Small intestine (tissue), 7 donors: ENCODE data around the gene YKT6. TPM values are rescaled to one million over a fixed set of nuclear protein-coding genes. Genes with fewer than 3 reads are reported as not detected.

ENCODE experiments used
- DNase-seq, 2 donors: peaks; one replicate each; pipeline versions ENCODE4 v3.0.0 to v3.0.0-alpha.2; 2013
- FAIRE-seq: peaks from 2 replicates; lab custom pipeline; 2012; peaks lifted over from hg19 to GRCh38; lab: Jason Lieb, UNC
- H3K27ac ChIP-seq, 3 donors: one replicate each; pipeline ENCODE4 v1.5.1; 2013; ENCODE audit warnings: low read length in 2 of 3, mild to moderate bottlenecking in 2 of 3, control low read depth in 1 of 3, inconsistent platforms in 1 of 3, low read depth in 1 of 3, moderate library complexity in 1 of 3
- H3K27me3 ChIP-seq, 3 donors: one replicate each; pipeline ENCODE4 v1.6.1; 2013; ENCODE audit warnings: low read length in 3 of 3, inconsistent platforms in 1 of 3; ENCODE audit not compliant: control insufficient read depth in 3 of 3, insufficient read depth in 3 of 3
- H3K36me3 ChIP-seq, 3 donors: one replicate each; pipeline ENCODE4 v1.6.1; 2013; ENCODE audit warnings: low read length in 3 of 3, inconsistent platforms in 1 of 3, low read depth in 1 of 3, mild to moderate bottlenecking in 1 of 3, moderate library complexity in 1 of 3; ENCODE audit not compliant: control insufficient read depth in 3 of 3, insufficient read depth in 2 of 3
- H3K4me1 ChIP-seq, 3 donors: one replicate each; pipeline ENCODE4 v1.6.1; 2013; ENCODE audit warnings: low read length in 2 of 3, inconsistent platforms in 1 of 3, low read depth in 1 of 3, mild to moderate bottlenecking in 1 of 3, moderate library complexity in 1 of 3; ENCODE audit not compliant: control insufficient read depth in 3 of 3, insufficient read depth in 2 of 3
- H3K4me3 ChIP-seq, 3 donors: one replicate each; pipeline ENCODE4 v1.5.1; 2013; ENCODE audit warnings: low read length in 3 of 3, control low read depth in 1 of 3, inconsistent platforms in 1 of 3, low read depth in 1 of 3, mild to moderate bottlenecking in 1 of 3, moderate library complexity in 1 of 3
- H3K9me3 ChIP-seq, 2 donors: one replicate each; pipeline ENCODE4 v1.6.1; 2013; ENCODE audit warnings: low read depth in 1 of 2, low read length in 1 of 2; ENCODE audit not compliant: control insufficient read depth in 2 of 2, insufficient read depth in 1 of 2
- WGBS, 3 donors: extraction: QIAGEN DNeasy Blood & Tissue Kit; methylation state at CpG; one replicate each; pipeline ENCODE4 v1.1.7; 2013; 5-methylcytosine and 5-hydroxymethylcytosine counted together
- polyA plus RNA-seq, 4 donors: library from polyadenylated mRNA; stranded (reverse) in 3 of 4; unstranded in 1 of 4; fragments of 200-250 nt in 3 of 4; fragments of 120-200 nt in 1 of 4; gene quantifications; one replicate each; pipeline versions ENCODE4 v1.2.1 to v1.2.3, GENCODE V29; 2013
- donor health status: healthy with polysubstance abuse.
- donor health status: control.
- donor health status: control.
- donor health status: Bipolar disorder and iron deficiency.
- donor health status: healthy.

Gene YKT6
- polyA plus RNA-seq, 4 donors = 57.7 to 73.7 (median 64.2) TPM

- Histone ChIP-seq H3K27me3 (no peaks in the 10 kb centered on the region), H3K36me3 (no peaks in the 10 kb centered on the region), H3K9me3 (no peaks in the 10 kb centered on the region), H3K4me1 (no peaks in the 10 kb centered on the region), H3K27ac (no peak overlapping the region), H3K4me3 (no peak overlapping the region)
- no peak for DNase-seq
- no peak for FAIRE-seq
- WGBS, 3 donors = 81 to 85% (median 81%) methylated on average over 11 to 13 of the region's 13 CpGs
Observed at GRCh38 chr7:44232396-44232795, 31.6 kb downstream of the YKT6 start.

DNA sequence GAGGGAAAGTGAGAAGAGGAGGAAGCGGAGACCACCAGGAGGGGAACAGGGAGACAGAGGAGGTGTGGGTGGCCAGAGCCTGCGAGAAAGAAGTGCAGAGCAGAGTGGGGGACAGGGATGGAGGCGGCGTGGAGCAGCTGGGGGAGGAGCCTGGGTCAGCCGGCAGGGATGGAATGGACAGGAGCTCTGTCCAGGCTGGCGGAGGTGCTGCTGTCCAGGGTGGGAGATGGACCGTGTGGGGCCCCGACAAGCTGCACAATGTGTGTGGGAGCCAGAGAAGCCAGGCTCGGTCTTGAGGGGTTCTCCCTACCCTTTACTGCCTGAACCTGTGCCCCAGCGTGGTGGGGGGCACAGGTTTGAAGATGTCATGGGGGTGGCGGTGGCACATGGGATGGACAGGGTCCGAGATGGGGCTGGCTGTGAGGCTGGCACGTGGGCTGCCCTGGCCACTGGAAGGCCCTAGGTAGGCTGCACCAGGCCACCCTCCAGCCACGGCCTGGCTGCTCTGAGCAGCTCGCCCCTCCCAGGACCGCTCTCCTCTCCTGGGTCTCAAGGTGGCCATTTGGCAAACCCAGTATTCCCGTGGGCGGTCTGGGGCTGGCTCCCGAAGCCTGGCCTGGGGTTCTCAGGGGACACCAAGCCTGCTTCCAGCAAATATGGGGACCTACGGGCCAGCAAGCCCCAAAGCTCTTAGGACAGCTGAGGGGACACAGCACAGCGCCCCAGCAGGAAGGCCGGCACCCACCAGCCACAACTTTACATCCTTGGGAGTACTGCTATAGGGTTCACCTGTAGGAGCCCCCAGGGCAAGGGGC, 32.3 kb downstream of the YKT6 start:
- Histone ChIP-seq H3K4me1 (no peaks in the 10 kb centered on the region), H3K27me3 (no peaks in the 10 kb centered on the region), H3K9me3 (no peaks in the 10 kb centered on the region), H3K27ac (no peak overlapping the region), H3K36me3 (no peaks in the 10 kb centered on the region), H3K4me3 (no peak overlapping the region)
- FAIRE-seq (no peak), DNase-seq (no peak)
- WGBS, 3 donors = 71 to 77% (median 76%) methylated on average over 20 to 22 of the region's 22 CpGs

DNA sequence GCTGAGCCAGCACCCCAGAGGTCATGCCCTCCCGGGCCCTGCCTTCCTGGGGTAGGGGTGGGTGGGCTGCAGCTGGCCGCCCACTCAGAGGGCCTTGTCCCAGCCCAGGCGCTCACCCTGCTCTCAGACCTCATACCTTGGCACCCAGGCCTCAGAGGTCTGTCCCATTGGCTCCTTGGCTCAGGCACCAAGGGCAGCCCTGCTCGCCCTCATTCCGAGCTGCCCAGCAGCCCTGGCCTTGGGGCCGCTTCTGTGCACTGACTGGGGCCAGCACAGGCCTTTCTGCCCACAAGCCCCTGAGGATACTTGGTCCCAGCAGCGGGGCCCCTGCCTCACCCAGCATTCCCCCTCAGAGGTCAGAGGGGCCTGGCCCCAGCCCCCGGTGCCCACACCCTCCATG, 34.3 kb downstream of the YKT6 start:
- Histone ChIP-seq H3K27me3 (no peaks in the 10 kb centered on the region), H3K4me3 (no peak overlapping the region), H3K4me1 (no peaks in the 10 kb centered on the region), H3K9me3 (no peaks in the 10 kb centered on the region), H3K36me3 (no peaks in the 10 kb centered on the region), H3K27ac (no peak overlapping the region)
- no peak for FAIRE-seq
- DNase-seq = no peak
- 69 to 87% (median 86%) methylated on average over 8 of the region's 8 CpGs for WGBS, 3 donors

DNA sequence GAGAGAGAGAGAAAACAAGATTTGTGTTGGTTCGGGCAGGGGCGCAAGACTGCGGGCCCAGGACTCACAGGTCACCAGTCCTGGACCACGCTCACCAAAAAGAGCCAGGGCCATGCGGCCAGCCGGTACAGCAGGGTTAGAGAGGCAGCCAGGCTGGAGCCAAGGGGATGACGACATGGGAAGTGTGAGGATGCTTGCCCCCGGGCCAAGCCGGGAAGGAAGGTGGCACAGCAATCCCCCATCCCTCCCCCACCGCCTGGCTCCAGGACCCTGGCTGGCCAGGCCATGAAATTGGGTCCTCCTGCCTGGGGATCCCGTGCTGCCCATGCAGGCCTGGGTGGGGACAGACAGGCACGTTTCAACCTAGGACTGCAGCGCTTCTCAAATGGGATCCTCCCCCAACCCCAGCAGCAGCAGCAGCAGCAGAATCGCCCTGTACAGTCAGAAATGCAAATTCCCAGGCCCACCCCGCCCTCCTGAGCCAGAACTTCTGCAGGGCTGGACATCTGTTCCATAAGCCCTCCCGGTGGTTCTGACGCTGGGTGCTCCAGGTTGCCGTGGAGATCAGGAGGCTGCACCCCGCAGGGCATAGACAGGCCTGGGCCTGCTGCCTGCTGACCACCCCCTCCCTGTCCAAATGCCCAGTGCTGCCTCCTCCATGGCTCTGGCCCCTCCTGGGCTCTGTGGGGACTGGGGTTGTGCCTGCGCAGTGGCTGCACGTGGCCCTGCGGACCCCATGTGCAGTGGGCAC, 35.0 kb downstream of the YKT6 start:
- Histone ChIP-seq H3K4me3 (no peak overlapping the region), H3K4me1 (no peaks in the 10 kb centered on the region), H3K9me3 (no peaks in the 10 kb centered on the region), H3K36me3 (no peaks in the 10 kb centered on the region), H3K27me3 (no peaks in the 10 kb centered on the region), H3K27ac (no peak overlapping the region)
- 72 to 76% (median 75%) methylated on average over 21 to 22 of the region's 22 CpGs for WGBS, 3 donors
- DNase-seq = no peak
- FAIRE-seq = no peak

DNA sequence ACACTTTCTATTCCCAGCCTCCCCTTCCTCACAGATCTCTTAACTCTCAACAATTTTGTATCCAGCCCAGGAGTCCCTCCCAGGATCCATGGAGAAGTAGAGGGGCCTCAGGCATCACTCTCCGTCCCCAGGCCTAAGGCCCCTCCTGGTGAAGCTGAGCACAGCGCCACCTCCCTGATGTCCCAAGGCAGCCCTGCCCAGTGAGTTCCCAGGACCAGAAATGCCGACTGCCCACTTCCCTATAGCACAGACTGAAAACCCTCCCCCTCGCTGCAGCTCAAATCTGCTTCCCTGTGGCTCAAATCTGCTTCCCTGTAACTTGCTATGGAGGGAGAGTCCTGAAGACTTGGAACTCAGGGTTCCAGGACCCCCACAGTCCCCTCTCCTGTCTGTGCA, 35.6 kb downstream of the YKT6 start:
- Histone ChIP-seq H3K4me1 (no peaks in the 10 kb centered on the region), H3K9me3 (no peaks in the 10 kb centered on the region), H3K27me3 (no peaks in the 10 kb centered on the region), H3K4me3 (no peak overlapping the region), H3K27ac (no peak overlapping the region), H3K36me3 (no peaks in the 10 kb centered on the region)
- WGBS, 3 donors = 53 to 64% (median 63%) methylated on average over 4 of the region's 4 CpGs
- FAIRE-seq (no peak), DNase-seq (no peak)

GRCh38 chr7:44237696-44238095, 36.9 kb downstream of the YKT6 start:
- no peak for DNase-seq
- 72 to 91% (median 79%) methylated on average over 10 of the region's 10 CpGs for WGBS, 3 donors
- no peak for FAIRE-seq
- Histone ChIP-seq H3K4me1 (no peaks in the 10 kb centered on the region), H3K36me3 (no peaks in the 10 kb centered on the region), H3K27me3 (no peaks in the 10 kb centered on the region), H3K27ac (no peak overlapping the region), H3K9me3 (no peaks in the 10 kb centered on the region), H3K4me3 (no peak overlapping the region)

- DNase-seq (no peak), FAIRE-seq (no peak)
- WGBS, 3 donors = 77 to 81% (median 80%) methylated on average over 17 of the region's 17 CpGs
- H3K27me3 ChIP-seq = no peaks in the 10 kb centered on the region
- no peak overlapping the region for H3K4me3 ChIP-seq
- H3K9me3 ChIP-seq = no peaks in the 10 kb centered on the region
- H3K36me3 ChIP-seq = no peaks in the 10 kb centered on the region
- no peaks in the 10 kb centered on the region for H3K4me1 ChIP-seq
- H3K27ac ChIP-seq = no peak overlapping the region
Observed at GRCh38 chr7:44238116-44238695, 37.4 kb downstream of the YKT6 start.

GRCh38 chr7:44239361-44239760, 38.6 kb downstream of the YKT6 start:
- no peaks in the 10 kb centered on the region for H3K27me3 ChIP-seq
- H3K9me3 ChIP-seq = no peaks in the 10 kb centered on the region
- no peak for FAIRE-seq
- WGBS, 3 donors = 74 to 79% (median 77%) methylated on average over 19 to 24 of the region's 24 CpGs
- H3K4me1 ChIP-seq = no peaks in the 10 kb centered on the region
- no peak overlapping the region for H3K4me3 ChIP-seq
- no peak overlapping the region for H3K27ac ChIP-seq
- DNase-seq = no peak
- no peaks in the 10 kb centered on the region for H3K36me3 ChIP-seq
